Activated B cell treated with CpG ODN at 0.5 μM for 24 hours (primary cell): ENCODE measurements around the gene TRAF3IP3. TPM values are rescaled to one million over a fixed set of nuclear protein-coding genes. Genes with fewer than 3 reads are reported as not detected.

Experiments
- ATAC-seq: fragments of 200-7000 bp; cut with Tn5 transposase; one replicate; pipeline ENCODE4 v1.10.0; 2021; ENCODE audit warnings: low read depth, mild to moderate bottlenecking, moderate library complexity
- CTCF ChIA-PET: fragments of 350-600 bp; sonication (Branson Sonifier 250); formaldehyde crosslinking; loops from one replicate; lab custom pipeline; 2021; ENCODE audit warnings: antibody characterized with exemption; lab: Charles Lee
- POLR2A ChIA-PET: fragments of 350-600 bp; sonication (Branson Sonifier 250); formaldehyde crosslinking; loops from one replicate; lab custom pipeline; 2021; ENCODE audit warnings: antibody characterized with exemption; lab: Charles Lee
- DNase-seq: peaks from one replicate; pipeline ENCODE4 v3.0.0; 2022
- H3K27ac Mint-ChIP-seq: one replicate; pipeline ENCODE4 v1.8.0; 2020; ENCODE audit warnings: mixed read lengths
- H3K27me3 Mint-ChIP-seq: one replicate; pipeline ENCODE4 v1.8.0; 2021; ENCODE audit warnings: mixed read lengths
- H3K36me3 Mint-ChIP-seq: one replicate; pipeline ENCODE4 v1.8.0; 2021; ENCODE audit warnings: low read depth, mixed read lengths
- H3K4me1 Mint-ChIP-seq: one replicate; pipeline ENCODE4 v1.8.0; 2021; ENCODE audit warnings: mixed read lengths
- H3K4me3 Mint-ChIP-seq: one replicate; pipeline ENCODE4 v1.8.0; 2020; ENCODE audit warnings: mild to moderate bottlenecking, mixed read lengths
- H3K9me3 Mint-ChIP-seq: one replicate; pipeline ENCODE4 v1.8.0; 2020; ENCODE audit warnings: mixed read lengths
- CTCF ChIP-seq: fragments of 200-600 bp; IDR thresholded peaks from one replicate; pipeline ENCODE4 v1.8.0; 2022; ENCODE audit warnings: antibody characterized with exemption, mild to moderate bottlenecking
- intact Hi-C: fragments of 100-400 bp; cut with micrococcal nuclease; formaldehyde crosslinking; loops from one replicate; pipeline ENCODE4 v1.15.1; 2024
- total RNA-seq: library from RNA; stranded (reverse); gene quantifications from 2 replicates; pipeline ENCODE4 v1.2.3, GENCODE V29; 2022

The TRAF3IP3 gene
- total RNA-seq, 1 donor from 2014 or later: 166 TPM

GRCh38 chr1:209759829-209760359 is 4.0 kb downstream of the TRAF3IP3 start:
- POLR2A ChIA-PET: interaction anchor here (7.4 to 8.0 kb wide), 2 partner anchors 8 to 14 kb away, joined by 44 to 175 read pairs; no protein-coding TSS in a partner anchor
- ATAC-seq (no peak), DNase-seq (no peak)
- no peak for TF ChIP-seq CTCF
- H3K4me3 Mint-ChIP-seq: no peak overlapping the region
- peak overlapping the region; percentile 62 for H3K27ac Mint-ChIP-seq
- no peaks in the 10 kb centered on the region for H3K27me3 Mint-ChIP-seq
- peaks cover 89% of the 10 kb centered on the region for H3K4me1 Mint-ChIP-seq
- intact Hi-C loops: loop anchor here (5.0 kb wide), 1 partner anchor 1497 kb away; the partner anchor contains the start of gene RCOR3
- peaks cover 68% of the 10 kb centered on the region for H3K36me3 Mint-ChIP-seq
- CTCF ChIA-PET: interaction anchor here (0.7 to 2.4 kb wide), 2 partner anchors 12 to 16 kb away, joined by 4 to 10 read pairs; no protein-coding TSS in a partner anchor
- H3K9me3 Mint-ChIP-seq: no peaks in the 10 kb centered on the region

DNA sequence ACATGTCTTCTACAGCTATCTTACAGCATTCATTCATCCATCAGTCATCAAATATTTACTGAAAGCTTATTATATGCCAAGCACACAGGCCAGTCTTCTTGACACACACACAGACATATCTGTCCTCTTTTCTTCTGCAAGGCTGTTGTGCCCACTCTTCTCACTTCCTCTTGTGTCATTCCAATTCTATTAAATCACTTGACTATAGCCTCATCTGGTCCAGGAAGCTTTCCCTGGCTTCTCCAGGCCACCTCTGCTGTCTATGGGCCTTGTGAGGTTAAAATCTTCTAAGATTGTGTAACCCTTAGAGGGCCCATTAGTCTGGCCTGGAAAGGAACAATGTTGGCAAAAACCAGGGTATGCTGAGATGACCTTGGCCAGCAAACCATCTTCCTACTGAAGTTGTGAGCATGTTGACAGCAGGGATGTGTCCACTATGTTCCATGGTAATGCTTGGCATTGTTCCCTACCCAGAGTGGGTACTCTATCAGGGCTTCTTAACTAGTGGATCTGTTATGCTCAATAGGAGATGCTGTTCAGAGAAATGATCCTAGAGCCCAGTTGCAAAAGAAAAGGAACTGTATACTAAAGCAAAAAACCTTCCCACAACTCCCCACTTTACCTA is 5.3 kb downstream of the TRAF3IP3 start:
- peaks cover 75% of the 10 kb centered on the region for H3K36me3 Mint-ChIP-seq
- intact Hi-C loops: no loop called here
- ChIA-PET CTCF (interaction anchor here (0.7 to 2.4 kb wide), 2 partner anchors 13 to 15 kb away, joined by 4 to 10 read pairs; no protein-coding TSS in a partner anchor), POLR2A (interaction anchor here (7.4 to 8.0 kb wide), 2 partner anchors 7 to 13 kb away, joined by 44 to 175 read pairs; no protein-coding TSS in a partner anchor)
- H3K4me3 Mint-ChIP-seq: no peak overlapping the region
- ATAC-seq: no peak
- H3K27ac Mint-ChIP-seq: peak overlapping the region; percentile 51
- DNase-seq: no peak
- no peaks in the 10 kb centered on the region for H3K27me3 Mint-ChIP-seq
- peaks cover 84% of the 10 kb centered on the region for H3K4me1 Mint-ChIP-seq
- TF ChIP-seq CTCF: no peak
- no peaks in the 10 kb centered on the region for H3K9me3 Mint-ChIP-seq

GRCh38 chr1:209766051-209766450 is 10.2 kb downstream of the TRAF3IP3 start:
- no peak for DNase-seq

DNA sequence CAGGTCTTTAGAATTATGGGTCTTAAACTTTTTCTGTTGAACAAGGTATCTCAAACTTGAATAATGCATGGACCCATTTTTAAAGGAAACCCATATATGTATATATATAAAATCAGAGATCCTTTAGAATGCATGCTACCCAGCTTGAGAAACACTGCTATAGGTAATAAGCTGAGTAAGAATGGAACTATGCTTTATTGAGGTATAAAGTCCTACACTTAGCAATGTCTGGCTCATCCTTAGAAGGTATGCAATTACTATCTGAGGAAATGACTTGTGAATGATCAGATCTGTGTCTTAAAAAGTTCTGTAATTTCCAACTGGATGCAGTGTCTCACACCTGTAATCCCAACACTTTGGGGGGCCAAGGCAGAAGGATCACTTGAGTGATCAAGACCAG is 11.2 kb downstream of the TRAF3IP3 start:
- DNase-seq: no peak
- no peaks in the 10 kb centered on the region for H3K9me3 Mint-ChIP-seq
- POLR2A ChIA-PET: interaction anchor here (1.0 to 5.0 kb wide), 6 partner anchors 8 to 18 kb away, joined by 3 to 175 read pairs (median 15); partner anchors contain the start of genes C1orf74 and TRAF3IP3
- ATAC-seq: no peak
- no peak for TF ChIP-seq CTCF
- H3K4me1 Mint-ChIP-seq: peaks cover 35% of the 10 kb centered on the region
- H3K4me3 Mint-ChIP-seq: peak overlapping the region; percentile 7
- H3K27ac Mint-ChIP-seq: peak overlapping the region; percentile 75
- CTCF ChIA-PET: interaction anchor here (2.8 to 5.4 kb wide), 2 partner anchors 14 to 56 kb away, joined by 14 to 88 read pairs; partner anchors contain the start of gene TRAF3IP3
- H3K36me3 Mint-ChIP-seq: peaks cover 60% of the 10 kb centered on the region
- intact Hi-C loops: no loop called here
- H3K27me3 Mint-ChIP-seq: no peaks in the 10 kb centered on the region

More at GRCh38 chr1:209766051-209766450, 10.2 kb downstream of the TRAF3IP3 start:
- TF ChIP-seq CTCF: no peak
- ATAC-seq: no peak
- Mint-ChIP-seq H3K27ac (peak overlapping the region; percentile 75), H3K4me3 (peak overlapping the region; percentile 17), H3K4me1 (peaks cover 45% of the 10 kb centered on the region), H3K27me3 (no peaks in the 10 kb centered on the region), H3K9me3 (no peaks in the 10 kb centered on the region), H3K36me3 (peaks cover 71% of the 10 kb centered on the region)
- CTCF ChIA-PET: interaction anchor here (0.6 to 5.4 kb wide), 2 partner anchors 13 to 93 kb away, joined by 3 to 88 read pairs; partner anchors contain the start of gene TRAF3IP3
- intact Hi-C loops: no loop called here
- POLR2A ChIA-PET: interaction anchor here (0.8 to 5.0 kb wide), 5 partner anchors 8 to 18 kb away, joined by 3 to 175 read pairs (median 6); partner anchors contain the start of genes C1orf74 and TRAF3IP3
